ENCODE results near the gene PDIK1L.

GRCh38 chr1:26096471-26096870, 15.2 kb upstream of the PDIK1L start:
- TF ChIP-seq CTCF (optimal IDR thresholded peaks at IDR 0.05 in 1 of 3, IDR thresholded peaks at IDR 0.05 in 1 of 3, conservative IDR thresholded peaks at IDR 0.05 in 1 of 3; ENCODE audit: extremely low read depth in 1 of 3, insufficient read depth in 2 of 3, low read length in 3 of 3) (no peak), EZH2 (IDR thresholded peaks at IDR 0.05; ENCODE audit: low read length) (no peak)

All from keratinocyte (primary cell).